ENCODE results near the gene MATN4. TPM values are rescaled to one million over a fixed set of nuclear protein-coding genes. Genes with fewer than 3 reads are reported as not detected.

The MATN4 gene
- total and polyA plus RNA-seq, 7 experiments from 2014 or later = 2.3 TPM; not detected in 6

GRCh38 chr20:45309075-45309474 is 976 bp upstream of the MATN4 start:
- peaks cover 0 to 2% (median 0%) of the 10 kb centered on the region in 5 donors for H3K36me3 Mint-ChIP-seq
- intact Hi-C loops (cut with micrococcal nuclease) = no loop called here
- DNase-seq = no peak
- H3K27ac Mint-ChIP-seq = no peak overlapping the region
- Histone ChIP-seq H3K4me3 (ENCODE audit: low read length) (no peak overlapping the region), H3K9me3 (ENCODE audit: control insufficient read depth in 2 of 3, low read length in 3 of 3) (no peaks in the 10 kb centered on the region), H3K27ac (ENCODE audit: low read depth, low read length) (no peak overlapping the region), H3K36me3 (ENCODE audit: control insufficient read depth in 2 of 3, insufficient read depth in 3 of 3, low read length in 3 of 3) (no peaks in the 10 kb centered on the region), H3K4me1 (ENCODE audit: control insufficient read depth in 2 of 2, insufficient read depth in 2 of 2, low read length in 2 of 2) (no peaks in the 10 kb centered on the region), H3K27me3 (ENCODE audit: control insufficient read depth in 2 of 2, insufficient read depth in 2 of 2, low read length in 2 of 2) (no peaks in the 10 kb centered on the region)
- H3K4me3 Mint-ChIP-seq = no peak overlapping the region
- H3K9me3 Mint-ChIP-seq = peaks cover 0 to 1% (median 0%) of the 10 kb centered on the region in 11 donors
- CTCF ChIA-PET = no interaction called here
- peaks cover 7 to 18% (median 7%) of the 10 kb centered on the region in 7 donors for H3K4me1 Mint-ChIP-seq
- peaks cover 17 to 60% (median 54%) of the 10 kb centered on the region in 5 donors for H3K27me3 Mint-ChIP-seq
- no peak for ATAC-seq
- POLR2A ChIA-PET = no interaction called here

- Mint-ChIP-seq H3K4me1 (peaks cover 6 to 30% (median 10%) of the 10 kb centered on the region in 7 donors), H3K36me3 (peaks cover 0 to 7% (median 0%) of the 10 kb centered on the region in 5 donors), H3K4me3 (no peak overlapping the region), H3K27me3 (peaks cover 17 to 71% (median 51%) of the 10 kb centered on the region in 5 donors), H3K27ac (no peak overlapping the region), H3K9me3 (no peaks in the 10 kb centered on the region)
- ChIA-PET POLR2A (no interaction called here), CTCF (no interaction called here)
- no peak for DNase-seq
- H3K4me1 ChIP-seq (ENCODE audit: control insufficient read depth in 2 of 2, insufficient read depth in 2 of 2, low read length in 2 of 2) = no peaks in the 10 kb centered on the region
- H3K27me3 ChIP-seq (ENCODE audit: control insufficient read depth in 2 of 2, insufficient read depth in 2 of 2, low read length in 2 of 2) = no peaks in the 10 kb centered on the region
- no peak overlapping the region for H3K4me3 ChIP-seq (ENCODE audit: low read length)
- H3K27ac ChIP-seq (ENCODE audit: low read depth, low read length) = no peak overlapping the region
- no peak for ATAC-seq
- intact Hi-C loops (cut with micrococcal nuclease) = loop anchor here in 1 of 2 donors (2.0 kb wide), 1 partner anchor 464 kb away; no protein-coding TSS in a partner anchor
- H3K36me3 ChIP-seq (ENCODE audit: control insufficient read depth in 2 of 3, insufficient read depth in 3 of 3, low read length in 3 of 3) = no peaks in the 10 kb centered on the region
- no peaks in the 10 kb centered on the region for H3K9me3 ChIP-seq (ENCODE audit: control insufficient read depth in 2 of 3, low read length in 3 of 3)
Observed at GRCh38 chr20:45307076-45307640, 941 bp downstream of the MATN4 start.

- H3K4me1 ChIP-seq (ENCODE audit: control insufficient read depth in 2 of 2, insufficient read depth in 2 of 2, low read length in 2 of 2) = no peaks in the 10 kb centered on the region
- no peak within 1 kb of the TSS for H3K27ac ChIP-seq (ENCODE audit: low read depth, low read length)
- ATAC-seq (no peak), DNase-seq (peak in 4 of 9 donors; percentile 21 to 74 (median 31))
- H3K9me3 ChIP-seq (ENCODE audit: control insufficient read depth in 2 of 3, low read length in 3 of 3) = no peaks in the 10 kb centered on the region
- intact Hi-C loops (cut with micrococcal nuclease) = loop anchor here (1.0 to 2.0 kb wide), 2 partner anchors 464 to 465 kb away; no protein-coding TSS in a partner anchor
- Mint-ChIP-seq H3K9me3 (no peaks in the 10 kb centered on the region), H3K36me3 (peaks cover 0 to 7% (median 0%) of the 10 kb centered on the region in 5 donors), H3K27me3 (peaks cover 17 to 71% (median 47%) of the 10 kb centered on the region in 5 donors), H3K27ac (no peak within 1 kb of the TSS), H3K4me1 (peaks cover 6 to 37% (median 10%) of the 10 kb centered on the region in 7 donors), H3K4me3 (no peak within 1 kb of the TSS)
- H3K36me3 ChIP-seq (ENCODE audit: control insufficient read depth in 2 of 3, insufficient read depth in 3 of 3, low read length in 3 of 3) = no peaks in the 10 kb centered on the region
- no peak within 1 kb of the TSS for H3K4me3 ChIP-seq (ENCODE audit: low read length)
- ChIA-PET CTCF (no interaction called here), POLR2A (no interaction called here)
- H3K27me3 ChIP-seq (ENCODE audit: control insufficient read depth in 2 of 2, insufficient read depth in 2 of 2, low read length in 2 of 2) = no peaks in the 10 kb centered on the region
Observed at GRCh38 chr20:45306431-45306982, 1.6 kb downstream of the MATN4 start, which contains the start of gene RBPJL. Gene RBPJL (plus strand): TSS chr20:45306840. CDS start chr20:45306923, 83 bp downstream.

GRCh38 chr20:45305262-45305661 is 2.8 kb downstream of the MATN4 start:
- DNase-seq (no peak), ATAC-seq (no peak)
- POLR2A ChIA-PET = no interaction called here
- Histone ChIP-seq H3K27ac (ENCODE audit: low read depth, low read length) (no peak overlapping the region), H3K27me3 (ENCODE audit: control insufficient read depth in 2 of 2, insufficient read depth in 2 of 2, low read length in 2 of 2) (no peaks in the 10 kb centered on the region), H3K4me1 (ENCODE audit: control insufficient read depth in 2 of 2, insufficient read depth in 2 of 2, low read length in 2 of 2) (no peaks in the 10 kb centered on the region), H3K9me3 (ENCODE audit: control insufficient read depth in 2 of 3, low read length in 3 of 3) (no peaks in the 10 kb centered on the region), H3K36me3 (ENCODE audit: control insufficient read depth in 2 of 3, insufficient read depth in 3 of 3, low read length in 3 of 3) (no peaks in the 10 kb centered on the region), H3K4me3 (ENCODE audit: low read length) (no peak overlapping the region)
- Mint-ChIP-seq H3K36me3 (peaks cover 0 to 7% (median 0%) of the 10 kb centered on the region in 5 donors), H3K27me3 (peaks cover 17 to 62% (median 39%) of the 10 kb centered on the region in 5 donors), H3K27ac (peak overlapping the region in 1 of 9 donors; percentile 2), H3K9me3 (no peaks in the 10 kb centered on the region), H3K4me3 (peak overlapping the region in 1 of 10 donors; percentile 58), H3K4me1 (peaks cover 0 to 38% (median 0%) of the 10 kb centered on the region in 7 donors)
- intact Hi-C loops (cut with micrococcal nuclease) = no loop called here
- CTCF ChIA-PET = no interaction called here

GRCh38 chr20:45304464-45304999 is 3.6 kb downstream of the MATN4 start:
- H3K4me3 Mint-ChIP-seq = no peak overlapping the region
- H3K4me3 ChIP-seq (ENCODE audit: low read length) = no peak overlapping the region
- no peaks in the 10 kb centered on the region for H3K27me3 ChIP-seq (ENCODE audit: control insufficient read depth in 2 of 2, insufficient read depth in 2 of 2, low read length in 2 of 2)
- DNase-seq = no peak
- H3K36me3 ChIP-seq (ENCODE audit: control insufficient read depth in 2 of 3, insufficient read depth in 3 of 3, low read length in 3 of 3) = no peaks in the 10 kb centered on the region
- H3K4me1 Mint-ChIP-seq = peaks cover 0 to 42% (median 0%) of the 10 kb centered on the region in 7 donors
- CTCF ChIA-PET = interaction anchor here (1.3 kb wide), 1 partner anchor 13 kb away, joined by 6 read pairs; no protein-coding TSS in a partner anchor
- no peaks in the 10 kb centered on the region for H3K9me3 ChIP-seq (ENCODE audit: control insufficient read depth in 2 of 3, low read length in 3 of 3)
- H3K27ac ChIP-seq (ENCODE audit: low read depth, low read length) = no peak overlapping the region
- POLR2A ChIA-PET = no interaction called here
- no peak for ATAC-seq
- H3K27ac Mint-ChIP-seq = no peak overlapping the region
- H3K9me3 Mint-ChIP-seq = no peaks in the 10 kb centered on the region
- H3K27me3 Mint-ChIP-seq = peaks cover 17 to 60% (median 36%) of the 10 kb centered on the region in 5 donors
- intact Hi-C loops (cut with micrococcal nuclease) = no loop called here
- no peaks in the 10 kb centered on the region for H3K4me1 ChIP-seq (ENCODE audit: control insufficient read depth in 2 of 2, insufficient read depth in 2 of 2, low read length in 2 of 2)
- H3K36me3 Mint-ChIP-seq = peaks cover 0 to 7% (median 0%) of the 10 kb centered on the region in 5 donors

- no peak for DNase-seq
- Histone ChIP-seq H3K4me1 (ENCODE audit: control insufficient read depth in 2 of 2, insufficient read depth in 2 of 2, low read length in 2 of 2) (no peaks in the 10 kb centered on the region), H3K36me3 (ENCODE audit: control insufficient read depth in 2 of 3, insufficient read depth in 3 of 3, low read length in 3 of 3) (no peaks in the 10 kb centered on the region), H3K4me3 (ENCODE audit: low read length) (no peak overlapping the region), H3K27ac (ENCODE audit: low read depth, low read length) (no peak overlapping the region), H3K9me3 (ENCODE audit: control insufficient read depth in 2 of 3, low read length in 3 of 3) (no peaks in the 10 kb centered on the region), H3K27me3 (ENCODE audit: control insufficient read depth in 2 of 2, insufficient read depth in 2 of 2, low read length in 2 of 2) (no peaks in the 10 kb centered on the region)
- peaks cover 0 to 7% (median 0%) of the 10 kb centered on the region in 5 donors for H3K36me3 Mint-ChIP-seq
- H3K4me3 Mint-ChIP-seq = peak overlapping the region in 1 of 10 donors; percentile 5
- POLR2A ChIA-PET = no interaction called here
- peak overlapping the region in 2 of 9 donors; percentile 14 to 46 for H3K27ac Mint-ChIP-seq
- no peaks in the 10 kb centered on the region for H3K9me3 Mint-ChIP-seq
- no peak for ATAC-seq
- peaks cover 17 to 54% (median 32%) of the 10 kb centered on the region in 5 donors for H3K27me3 Mint-ChIP-seq
- CTCF ChIA-PET = interaction anchor here (1.1 to 1.3 kb wide), 3 partner anchors 10 to 16 kb away, joined by 4 to 6 read pairs (median 4); no protein-coding TSS in a partner anchor
- intact Hi-C loops (cut with micrococcal nuclease) = no loop called here
- peaks cover 0 to 42% (median 0%) of the 10 kb centered on the region in 7 donors for H3K4me1 Mint-ChIP-seq
Observed at GRCh38 chr20:45303586-45304463, 4.3 kb downstream of the MATN4 start.
